SIG-M5 treated with dmso at 0.1 percent for 504 hours (cell line): ENCODE results near the gene INPP5F.

Experiments used
- DNase-seq: peaks from one replicate; lab custom pipeline; 2025; ENCODE audit not compliant: unreplicated experiment; lab: John Stamatoyannopoulos, UW

Gene INPP5F

GRCh38 chr10:119725828-119726675 lies at the start of gene INPP5F:
Gene INPP5F, plus strand, starts transcription at chr10:119726050. Its CDS starts 213 bp downstream, at chr10:119726263.
- peak; percentile 96 for DNase-seq

- no peak for DNase-seq
These were observed 48.7 kb upstream of the INPP5F start for GRCh38 chr10:119677126-119677525.

- DNase-seq, result no peak
These were observed 47.7 kb upstream of the INPP5F start for GRCh38 chr10:119677904-119678755.

DNA sequence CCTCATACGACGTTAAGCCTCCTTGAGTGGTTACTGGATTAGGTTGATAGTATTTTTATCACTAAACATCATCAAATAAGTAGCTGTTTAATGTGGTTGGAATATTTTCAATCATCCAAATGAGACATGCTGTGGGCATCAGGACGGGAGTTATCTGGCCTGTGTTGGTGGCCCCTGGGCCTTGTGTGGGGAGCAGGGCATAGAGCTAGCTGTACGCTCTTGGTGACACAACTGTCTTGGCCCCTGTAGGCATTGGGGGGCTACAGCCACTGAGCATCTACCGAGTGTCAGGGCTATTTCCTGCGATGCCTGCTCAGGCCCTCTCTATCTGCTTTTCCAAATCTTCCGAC lies 46.4 kb upstream of the INPP5F start:
- DNase-seq, result no peak

DNA sequence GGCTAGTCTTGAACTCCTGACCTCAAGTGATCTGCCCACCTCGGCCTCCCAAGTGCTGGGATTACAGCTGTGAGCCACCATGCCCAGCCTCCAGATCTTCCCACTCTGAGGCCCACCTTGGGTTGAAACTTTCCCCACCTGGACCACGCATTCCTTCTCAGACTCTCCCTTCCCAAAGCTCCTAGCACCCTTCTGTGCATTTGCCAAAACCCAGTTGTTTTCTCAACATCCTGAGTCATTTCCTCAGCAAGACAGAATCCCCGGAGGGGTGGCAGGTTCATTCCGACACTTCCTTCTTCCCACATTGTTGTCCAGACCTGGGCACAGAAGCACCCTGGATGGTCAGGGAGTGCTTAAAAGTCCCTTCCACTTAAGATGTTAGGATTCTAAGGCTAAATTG lies 45.8 kb upstream of the INPP5F start:
- DNase-seq, result no peak

DNA sequence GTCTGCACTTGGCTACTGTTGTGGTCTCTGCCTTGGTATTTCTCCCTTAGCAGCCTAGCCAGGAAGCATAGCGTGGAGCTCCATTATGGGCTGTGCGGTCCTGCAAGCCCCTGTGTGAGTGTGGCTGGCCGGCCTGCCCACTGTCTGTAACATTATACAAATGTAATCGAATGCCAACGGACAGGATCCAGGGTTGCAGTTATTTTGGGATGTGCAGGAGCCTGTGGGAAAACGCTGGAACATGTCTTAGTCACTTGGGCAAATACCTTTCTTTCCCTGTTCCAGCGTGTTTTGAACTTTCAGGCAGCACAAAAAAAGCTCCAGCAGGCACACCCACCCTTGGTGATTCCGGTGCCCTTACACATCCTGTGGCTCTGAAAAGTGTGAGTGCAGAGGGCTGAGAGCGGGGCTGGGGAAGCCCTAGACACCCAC lies 45.2 kb upstream of the INPP5F start:
- no peak for DNase-seq

DNA sequence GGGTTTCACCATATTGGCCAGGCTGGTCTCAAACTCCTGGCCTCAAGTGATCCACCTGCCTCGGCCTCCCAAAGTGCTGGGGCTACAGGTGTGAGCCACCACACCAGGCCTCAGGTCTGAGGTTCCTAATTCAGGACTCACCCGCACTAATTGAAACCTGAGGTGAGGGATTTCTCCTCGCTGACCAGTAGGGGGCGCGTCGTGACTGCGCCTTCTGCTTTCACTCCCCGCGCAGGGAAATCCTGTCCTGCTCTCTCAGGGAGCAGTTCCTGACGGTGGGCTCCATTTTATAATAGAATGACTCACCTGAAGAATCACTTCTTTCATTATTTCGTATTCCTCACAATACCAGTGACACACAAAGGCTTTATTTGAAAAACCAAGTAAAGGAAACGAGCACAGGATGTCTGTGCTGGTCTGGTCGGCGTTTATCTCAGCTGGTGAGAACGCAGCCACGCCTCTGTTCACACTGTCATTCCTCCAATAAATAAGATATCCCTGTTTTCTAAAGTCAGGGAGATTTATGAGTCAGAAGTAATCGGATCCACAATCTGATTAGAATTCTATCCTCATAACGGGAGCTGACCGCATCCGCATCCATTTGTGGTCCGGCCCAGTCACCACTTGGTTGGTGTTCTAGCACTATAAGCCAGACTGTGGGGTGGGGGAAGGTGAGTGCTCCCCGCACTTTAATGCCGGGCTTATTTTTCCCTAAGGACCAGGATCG lies 39.2 kb upstream of the INPP5F start:
- peak; percentile 68 for DNase-seq

DNA sequence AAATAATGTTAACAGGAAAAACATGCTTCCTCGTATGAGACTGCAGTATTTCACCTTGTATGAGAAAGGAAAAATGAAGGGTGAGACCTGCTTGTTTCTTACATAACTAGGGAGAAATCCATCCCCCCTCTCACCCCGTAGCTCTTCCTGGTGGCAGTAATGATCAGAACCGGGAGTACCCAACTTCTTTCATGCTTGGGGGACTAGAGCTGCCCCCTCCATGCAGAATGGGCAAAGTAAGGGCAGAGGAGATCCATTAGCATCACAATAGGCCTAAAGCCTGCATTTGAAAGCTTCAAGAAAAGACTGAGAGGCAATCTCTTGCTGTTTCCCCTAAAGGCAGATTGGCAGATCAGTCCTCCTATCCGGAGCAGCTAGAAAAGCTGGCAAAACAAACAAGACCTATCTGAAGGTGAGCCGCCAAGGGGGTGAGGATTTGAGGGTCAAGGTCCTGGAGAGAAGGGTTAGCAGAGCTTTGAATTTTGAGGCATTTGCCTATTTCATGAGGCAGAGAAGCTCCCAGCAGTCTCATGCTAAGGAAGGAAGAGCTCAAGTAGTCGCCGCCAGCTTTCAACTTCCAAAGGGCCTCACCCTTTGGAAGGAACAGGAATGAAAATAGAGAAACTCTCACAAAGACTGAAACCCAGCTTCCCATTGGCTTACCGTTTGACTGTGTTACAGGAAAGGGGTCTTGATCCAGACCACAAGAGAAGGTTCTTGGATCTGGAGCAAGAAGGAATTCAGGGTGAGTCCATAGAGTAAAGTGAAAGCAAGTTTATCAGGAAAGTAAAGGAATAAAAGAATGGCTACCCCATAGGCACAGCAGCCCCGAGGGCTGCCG lies 38.4 kb upstream of the INPP5F start:
- no peak for DNase-seq

GRCh38 chr10:119688033-119688508 lies 37.8 kb upstream of the INPP5F start:
- no peak for DNase-seq

DNA sequence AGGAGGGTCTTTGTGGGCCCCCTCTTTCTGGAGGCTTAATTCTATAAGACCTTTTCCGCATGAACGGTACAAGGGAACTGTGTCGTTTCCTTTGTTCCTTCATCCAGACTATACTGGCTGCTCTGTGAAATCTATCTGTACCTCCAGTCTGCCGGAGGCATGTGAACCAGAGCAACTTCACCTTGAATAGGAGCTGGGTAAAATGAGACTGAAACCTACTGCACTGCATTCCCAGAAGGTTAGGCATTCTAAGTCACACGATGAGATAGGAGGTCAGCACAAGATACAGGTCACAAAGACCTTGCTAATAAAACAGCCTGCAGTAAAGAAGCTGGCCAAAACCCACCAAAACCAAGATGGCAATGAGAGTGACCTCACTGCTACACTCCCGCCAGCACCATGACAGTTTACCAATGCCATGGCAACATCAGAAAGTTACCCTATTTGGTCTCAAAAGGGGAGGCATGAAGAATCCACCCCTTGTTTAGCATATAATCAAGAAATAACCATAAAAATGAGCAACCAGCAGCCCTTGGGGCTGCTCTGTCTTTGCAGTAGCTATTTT lies 36.8 kb upstream of the INPP5F start:
- DNase-seq, result no peak

- DNase-seq, result no peak
These were observed 34.1 kb upstream of the INPP5F start for GRCh38 chr10:119691726-119692125.

DNA sequence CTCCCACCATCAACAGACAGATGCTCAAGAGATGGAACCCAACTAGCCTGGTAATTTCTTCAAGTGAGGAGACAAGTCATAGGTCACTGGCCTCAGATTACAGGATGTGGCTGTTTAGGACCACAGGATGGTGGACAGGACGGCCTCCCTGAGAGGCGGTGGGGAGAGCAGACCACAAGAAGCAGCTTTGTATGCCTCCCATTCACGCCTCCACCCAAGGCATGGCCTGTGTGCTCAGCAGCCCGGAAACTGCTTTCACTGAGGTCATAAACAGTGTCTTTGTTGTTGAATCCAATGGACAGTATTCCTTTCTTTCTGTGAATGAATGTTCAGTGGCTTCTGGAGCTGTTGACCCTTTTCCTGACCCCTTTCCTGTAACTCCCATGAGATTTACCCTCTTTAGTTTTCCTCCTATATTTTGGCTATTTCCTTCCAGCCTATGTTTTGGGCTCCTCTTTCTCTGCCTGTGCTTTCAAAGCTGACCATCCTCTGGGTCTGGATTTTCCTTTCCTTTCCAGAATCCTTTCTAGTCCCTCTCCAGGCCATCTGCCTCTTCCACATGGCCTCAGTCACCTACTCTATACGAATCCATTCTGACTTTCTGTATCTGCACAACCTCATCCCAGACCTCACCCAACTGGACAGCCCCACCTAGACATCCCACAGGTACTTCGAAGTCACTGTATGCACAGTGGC lies 32.4 kb upstream of the INPP5F start:
- no peak for DNase-seq

DNA sequence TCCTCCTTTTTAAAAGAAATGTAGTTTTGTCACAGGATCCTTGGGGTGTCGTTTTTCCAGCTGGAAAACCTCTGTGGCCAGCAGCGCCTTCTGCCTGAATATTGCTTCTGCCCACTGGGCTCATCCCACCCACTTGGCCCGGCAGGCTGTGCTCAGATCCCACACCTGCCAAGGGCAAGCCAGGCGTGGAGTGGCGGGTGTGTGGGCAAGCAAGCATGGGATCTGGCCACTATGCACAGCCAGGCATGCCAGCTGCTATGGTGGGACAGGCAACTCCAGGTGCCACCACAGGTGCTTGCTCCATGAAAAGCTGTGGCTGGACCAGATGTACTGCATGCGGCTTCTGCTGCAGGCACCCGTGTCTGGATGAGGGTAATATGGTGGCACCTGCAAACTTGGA lies 31.2 kb upstream of the INPP5F start:
- no peak for DNase-seq

- DNase-seq, result peak; percentile 77
These were observed 25.4 kb upstream of the INPP5F start for GRCh38 chr10:119700321-119700954.

DNA sequence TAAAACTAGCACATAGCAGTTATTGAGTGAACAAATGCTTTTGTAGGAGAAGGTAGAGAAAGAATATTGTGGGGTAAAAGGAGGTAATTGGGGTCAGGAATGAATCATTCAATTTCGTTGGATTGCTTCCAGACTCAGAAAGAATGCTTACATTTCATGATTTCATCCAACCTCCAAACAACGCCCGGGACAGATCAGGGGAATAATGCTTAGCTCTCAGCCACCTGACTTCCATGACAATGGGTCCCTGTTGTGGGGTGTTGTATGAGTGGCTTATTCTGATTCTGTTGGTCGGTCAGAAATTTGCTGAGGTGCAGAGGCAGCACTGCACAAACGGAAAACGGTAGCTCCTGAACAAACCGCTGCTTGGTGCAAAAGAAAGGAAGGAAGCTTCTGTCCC lies 24.0 kb upstream of the INPP5F start:
- no peak for DNase-seq

DNA sequence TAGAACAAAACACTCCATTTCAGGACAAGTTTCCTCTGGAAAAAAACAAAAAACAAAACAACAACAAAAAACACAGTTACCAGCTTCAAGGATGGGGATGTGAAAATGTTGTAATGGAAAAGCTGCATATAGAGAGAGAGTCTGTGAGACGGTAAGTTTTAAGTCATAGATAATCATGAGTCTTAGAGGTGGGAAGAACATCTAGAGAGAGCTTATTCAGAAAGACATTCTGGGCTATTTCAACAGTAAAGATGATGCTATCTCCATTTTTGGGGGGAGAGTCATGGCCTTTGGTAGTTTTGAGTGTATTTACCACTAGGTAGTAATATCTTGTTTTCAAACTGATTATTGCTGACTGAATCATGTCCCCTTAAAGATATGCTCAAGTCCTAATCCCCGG lies 23.3 kb upstream of the INPP5F start:
- DNase-seq, result no peak

DNA sequence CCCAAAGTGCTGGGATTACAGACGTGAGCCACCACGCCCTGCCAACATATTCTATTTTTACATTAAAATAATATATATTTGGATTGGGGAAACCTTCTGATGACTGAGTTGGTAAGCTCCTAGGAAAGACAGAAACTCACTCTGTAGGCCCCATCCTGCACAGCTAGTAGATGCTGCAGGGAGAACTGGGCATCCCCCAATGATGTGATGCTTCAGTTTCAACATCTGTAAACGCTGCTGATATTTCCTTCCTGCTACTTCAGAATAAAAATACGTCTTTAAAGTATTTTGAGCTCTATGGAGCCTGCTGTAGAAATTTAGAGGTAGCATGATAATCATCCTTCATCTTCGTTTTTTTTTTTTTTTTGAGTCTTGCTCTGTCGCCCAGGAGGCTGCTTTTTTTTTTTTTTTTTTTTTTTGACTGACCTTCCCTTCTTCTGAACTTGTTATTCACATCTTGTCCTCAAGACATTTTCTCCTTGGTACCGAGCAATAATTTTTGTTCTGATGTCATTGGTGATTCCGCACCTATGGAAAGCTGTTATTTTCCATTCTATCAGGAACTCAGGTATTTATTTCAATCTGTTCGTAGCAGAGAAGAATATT lies 21.8 kb upstream of the INPP5F start:
- DNase-seq, result peak; percentile 24

DNA sequence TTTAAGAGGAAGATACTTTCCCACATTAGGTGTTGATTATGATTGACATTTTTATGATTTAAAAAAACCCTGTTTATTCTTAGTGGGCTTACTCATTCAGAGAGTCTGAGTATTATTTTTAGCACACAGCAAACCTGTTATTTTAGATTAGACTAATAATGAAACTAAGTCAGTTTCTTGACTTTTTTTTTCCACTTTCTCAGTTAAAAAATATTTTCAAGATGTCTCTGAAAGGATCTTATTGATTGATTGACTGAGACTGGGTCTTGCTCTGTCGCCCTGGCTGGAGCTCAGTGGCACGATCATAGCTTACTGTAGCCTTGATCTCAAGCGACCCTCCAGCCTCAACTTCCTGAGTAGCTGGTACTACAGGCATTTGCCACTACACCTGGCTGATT lies 20.4 kb upstream of the INPP5F start:
- no peak for DNase-seq
